ENCODE data around the gene RRN3. TPM values are rescaled to one million over a fixed set of nuclear protein-coding genes. Genes with fewer than 3 reads are reported as not detected.
"Not testable (repeated sequence)": the region's sequence is repeated elsewhere in the genome, so short reads cannot be mapped to it uniquely, and the experiment has no call there.

RRN3 gene
- total RNA-seq, 5 donors from 2014 or later (not counting 1 experiment from before 2014, with no cell fraction given), result 26.5 to 38.0 (median 37.3) TPM

- H3K27me3 Mint-ChIP-seq; POLR2A ChIA-PET; H3K9me3 Mint-ChIP-seq; H3K27me3 ChIP-seq (replicated peaks in 1 of 2; ENCODE audit: control insufficient read depth in 2 of 2, extremely low read depth in 1 of 2, insufficient read depth in 2 of 2, low read length in 1 of 2); CTCF ChIA-PET; H3K4me3 ChIP-seq (ENCODE audit: control insufficient read depth in 1 of 2, extremely low read depth in 1 of 2, low read length in 1 of 2); H3K4me1 ChIP-seq (ENCODE audit: control insufficient read depth in 1 of 2, extremely low read depth in 1 of 2, insufficient read depth in 2 of 2, low read length in 2 of 2); DNase-seq; H3K9me3 ChIP-seq; ATAC-seq (replicated peaks in 1 of 4); H3K27ac ChIP-seq (ENCODE audit: low read length); H3K4me3 Mint-ChIP-seq: not testable (repeated sequence)
- Mint-ChIP-seq H3K36me3 (peaks cover 54% of the 10 kb centered on the region), H3K27ac (peak overlapping the region; percentile 24 to 44), H3K4me1 (peaks cover 12 to 24% (median 15%) of the 10 kb centered on the region in 3 donors)
- WGBS (ENCODE audit: insufficient coverage), result 93% methylated on average over 11 of the region's 13 CpGs
- peaks cover 0 to 51% of the 10 kb centered on the region in 2 donors for H3K36me3 ChIP-seq (ENCODE audit: control insufficient read depth in 2 of 2, extremely low read depth in 1 of 2, insufficient read depth in 1 of 2, low read length in 1 of 2)
Measured at GRCh38 chr16:15023381-15024077, 70.5 kb downstream of the RRN3 start.

DNA sequence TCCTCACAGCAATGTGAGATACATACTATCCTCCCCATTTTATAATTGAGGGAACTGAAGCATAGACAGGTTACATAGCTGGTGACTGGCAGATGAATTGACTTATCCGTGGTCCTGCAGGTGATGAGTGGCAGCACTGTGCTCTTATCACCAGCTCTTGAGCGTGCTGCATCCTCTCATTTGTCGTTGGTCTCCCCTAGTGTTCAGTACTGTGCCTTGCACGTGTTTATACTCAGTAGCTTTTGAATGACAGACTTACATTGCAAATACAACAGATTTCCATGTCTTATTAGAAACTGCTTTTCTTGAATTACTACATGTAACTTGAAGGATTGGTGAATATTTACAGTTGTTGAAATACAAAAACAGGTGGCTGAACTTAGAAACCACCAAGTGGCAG is 71.9 kb downstream of the RRN3 start:
- H3K4me1 ChIP-seq (ENCODE audit: control insufficient read depth in 1 of 2, extremely low read depth in 1 of 2, insufficient read depth in 2 of 2, low read length in 2 of 2); H3K4me3 Mint-ChIP-seq; H3K27me3 Mint-ChIP-seq; H3K9me3 Mint-ChIP-seq; H3K9me3 ChIP-seq; H3K27me3 ChIP-seq (replicated peaks in 1 of 2; ENCODE audit: control insufficient read depth in 2 of 2, extremely low read depth in 1 of 2, insufficient read depth in 2 of 2, low read length in 1 of 2); H3K27ac ChIP-seq (ENCODE audit: low read length); H3K4me3 ChIP-seq (ENCODE audit: control insufficient read depth in 1 of 2, extremely low read depth in 1 of 2, low read length in 1 of 2): not testable (repeated sequence)
- CTCF ChIA-PET, result interaction anchor here in 1 of 2 donors (0.6 to 1.0 kb wide), 3 partner anchors 29 to 47 kb away, joined by 3 read pairs; partner anchors contain the start of gene PDXDC1
- H3K4me1 Mint-ChIP-seq, result peaks cover 12 to 25% (median 16%) of the 10 kb centered on the region in 3 donors
- DNase-seq (peak; percentile 35 to 92 (median 72)), ATAC-seq (replicated peaks in 1 of 4) (peak; percentile 99 to 100 (median 100))
- H3K36me3 Mint-ChIP-seq, result peaks cover 51% of the 10 kb centered on the region
- POLR2A ChIA-PET, result interaction anchor here in 1 of 2 donors (0.6 kb wide), 1 partner anchor 351 kb away, joined by 3 read pairs; no protein-coding TSS in a partner anchor
- 16% methylated on average over 3 of the region's 4 CpGs for WGBS (ENCODE audit: insufficient coverage)
- peaks cover 5 to 48% of the 10 kb centered on the region in 2 donors for H3K36me3 ChIP-seq (ENCODE audit: control insufficient read depth in 2 of 2, extremely low read depth in 1 of 2, insufficient read depth in 1 of 2, low read length in 1 of 2)
- H3K27ac Mint-ChIP-seq, result peak overlapping the region; percentile 3 to 11

- peaks cover 12 to 30% (median 21%) of the 10 kb centered on the region in 3 donors for H3K4me1 Mint-ChIP-seq
- H3K4me1 ChIP-seq (ENCODE audit: control insufficient read depth in 1 of 2, extremely low read depth in 1 of 2, insufficient read depth in 2 of 2, low read length in 2 of 2); H3K4me3 Mint-ChIP-seq; H3K27ac ChIP-seq (ENCODE audit: low read length); H3K27me3 Mint-ChIP-seq; DNase-seq; H3K9me3 Mint-ChIP-seq; H3K4me3 ChIP-seq (ENCODE audit: control insufficient read depth in 1 of 2, extremely low read depth in 1 of 2, low read length in 1 of 2); H3K27me3 ChIP-seq (replicated peaks in 1 of 2; ENCODE audit: control insufficient read depth in 2 of 2, extremely low read depth in 1 of 2, insufficient read depth in 2 of 2, low read length in 1 of 2); ATAC-seq (replicated peaks in 1 of 4); H3K9me3 ChIP-seq; POLR2A ChIA-PET: not testable (repeated sequence)
- 94% methylated on average over 7 of the region's 7 CpGs for WGBS (ENCODE audit: insufficient coverage)
- CTCF ChIA-PET, result interaction anchor here in 1 of 2 donors (1.0 kb wide), 1 partner anchor 46 kb away, joined by 3 read pairs; the partner anchor contains the start of gene PDXDC1
- H3K36me3 Mint-ChIP-seq, result peaks cover 53% of the 10 kb centered on the region
- peaks cover 5 to 47% of the 10 kb centered on the region in 2 donors for H3K36me3 ChIP-seq (ENCODE audit: control insufficient read depth in 2 of 2, extremely low read depth in 1 of 2, insufficient read depth in 1 of 2, low read length in 1 of 2)
- H3K27ac Mint-ChIP-seq, result peak overlapping the region; percentile 3 to 9
Measured at GRCh38 chr16:15021429-15021828, 72.6 kb downstream of the RRN3 start.

DNA sequence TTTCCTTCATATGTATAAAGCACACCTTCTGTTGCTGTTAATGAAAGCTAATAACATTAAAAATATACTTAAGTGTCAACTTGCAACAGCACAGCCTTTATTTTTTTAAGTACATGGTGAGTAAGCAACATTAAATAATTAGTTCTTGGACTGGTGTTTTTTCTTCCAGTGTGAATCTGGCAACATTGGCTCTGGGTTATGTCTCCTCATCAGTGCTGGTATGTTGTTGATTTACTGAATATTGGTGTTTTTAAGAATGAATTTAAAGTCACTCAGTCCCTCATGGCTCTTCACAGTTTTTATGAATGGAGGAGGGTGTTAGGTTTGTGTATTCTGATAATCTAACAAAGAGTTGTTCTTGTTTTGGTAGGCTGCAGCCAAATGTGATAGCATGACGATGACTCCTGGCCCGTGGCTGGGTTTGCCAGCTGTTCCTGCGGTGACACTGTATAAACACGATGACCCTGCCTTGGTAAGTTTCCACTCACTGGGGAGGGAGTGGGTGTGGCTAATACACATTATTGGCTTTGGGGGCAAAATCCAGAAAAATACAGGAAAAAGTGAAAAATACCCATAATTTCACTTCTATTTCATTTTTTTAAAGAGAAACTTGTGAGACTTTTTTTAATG is 77.0 kb downstream of the RRN3 start:
- CTCF ChIA-PET; H3K4me3 Mint-ChIP-seq; DNase-seq; H3K27ac ChIP-seq (ENCODE audit: low read length); H3K27me3 ChIP-seq (replicated peaks in 1 of 2; ENCODE audit: control insufficient read depth in 2 of 2, extremely low read depth in 1 of 2, insufficient read depth in 2 of 2, low read length in 1 of 2); H3K4me3 ChIP-seq (ENCODE audit: control insufficient read depth in 1 of 2, extremely low read depth in 1 of 2, low read length in 1 of 2); H3K27me3 Mint-ChIP-seq; H3K9me3 ChIP-seq; ATAC-seq (replicated peaks in 1 of 4); H3K9me3 Mint-ChIP-seq; POLR2A ChIA-PET: not testable (repeated sequence)
- WGBS (ENCODE audit: insufficient coverage), result no CpG with 5 or more reads among the region's 4 CpGs
- peaks cover 27% of the 10 kb centered on the region for H3K36me3 Mint-ChIP-seq
- H3K27ac Mint-ChIP-seq, result peak overlapping the region; percentile 70 to 83
- Histone ChIP-seq H3K4me1 (ENCODE audit: control insufficient read depth in 1 of 2, extremely low read depth in 1 of 2, insufficient read depth in 2 of 2, low read length in 2 of 2) (peaks cover 2 to 33% of the 10 kb centered on the region in 2 experiments), H3K36me3 (ENCODE audit: control insufficient read depth in 2 of 2, extremely low read depth in 1 of 2, insufficient read depth in 1 of 2, low read length in 1 of 2) (peaks cover 5 to 26% of the 10 kb centered on the region in 2 donors)
- H3K4me1 Mint-ChIP-seq, result peaks cover 31 to 51% (median 48%) of the 10 kb centered on the region in 3 donors

DNA sequence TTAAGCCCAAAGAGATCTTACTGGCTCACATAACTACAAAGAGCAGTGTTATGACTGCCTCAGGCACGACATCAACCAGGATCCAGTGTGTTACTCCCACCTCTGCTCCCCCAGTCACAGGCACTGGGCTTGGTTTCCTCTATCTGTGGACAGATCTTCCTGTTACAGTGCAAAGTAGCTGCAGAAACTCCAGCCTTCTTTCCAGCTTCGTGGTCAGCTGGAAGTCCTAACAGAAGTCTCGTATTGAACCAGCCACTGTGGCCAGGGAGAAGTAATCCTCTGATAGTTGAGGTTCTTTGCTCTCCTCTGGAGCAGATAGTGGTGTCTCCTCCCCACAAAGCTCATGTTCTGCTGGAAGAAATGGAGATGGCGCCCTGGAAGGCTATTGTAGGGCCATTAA is 77.7 kb downstream of the RRN3 start:
- Mint-ChIP-seq H3K27ac (peak overlapping the region; percentile 65 to 70), H3K36me3 (peaks cover 33% of the 10 kb centered on the region), H3K4me1 (peaks cover 31 to 49% (median 46%) of the 10 kb centered on the region in 3 donors)
- CTCF ChIA-PET; POLR2A ChIA-PET; H3K27ac ChIP-seq (ENCODE audit: low read length); H3K9me3 ChIP-seq; DNase-seq; H3K27me3 Mint-ChIP-seq; H3K4me3 Mint-ChIP-seq; H3K4me3 ChIP-seq (ENCODE audit: control insufficient read depth in 1 of 2, extremely low read depth in 1 of 2, low read length in 1 of 2); ATAC-seq (replicated peaks in 1 of 4); H3K27me3 ChIP-seq (replicated peaks in 1 of 2; ENCODE audit: control insufficient read depth in 2 of 2, extremely low read depth in 1 of 2, insufficient read depth in 2 of 2, low read length in 1 of 2); H3K9me3 Mint-ChIP-seq: not testable (repeated sequence)
- Histone ChIP-seq H3K36me3 (ENCODE audit: control insufficient read depth in 2 of 2, extremely low read depth in 1 of 2, insufficient read depth in 1 of 2, low read length in 1 of 2) (peaks cover 5 to 22% of the 10 kb centered on the region in 2 donors), H3K4me1 (ENCODE audit: control insufficient read depth in 1 of 2, extremely low read depth in 1 of 2, insufficient read depth in 2 of 2, low read length in 2 of 2) (peaks cover 2 to 30% of the 10 kb centered on the region in 2 experiments)
- WGBS (ENCODE audit: insufficient coverage), result 100% methylated on average over 2 of the region's 4 CpGs

DNA sequence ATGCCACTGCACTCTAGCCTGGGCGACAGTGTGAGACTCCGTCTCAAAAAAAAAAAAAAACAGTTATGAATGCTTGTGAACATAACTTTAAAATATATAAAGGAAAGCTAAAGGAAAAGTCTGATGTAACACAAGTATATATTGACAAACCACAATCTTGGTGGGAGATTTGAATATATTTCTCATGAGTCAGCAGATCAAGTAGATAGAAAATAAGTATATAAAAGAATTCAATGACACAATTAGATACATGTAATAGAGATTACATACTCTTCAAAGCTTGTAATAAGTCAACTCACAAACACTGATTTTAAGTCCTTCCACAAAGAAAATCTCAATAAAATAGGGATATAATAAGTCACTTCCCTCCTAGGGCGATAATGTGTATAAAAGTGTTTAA is 78.4 kb downstream of the RRN3 start:
- no CpG with 5 or more reads among the region's 3 CpGs for WGBS (ENCODE audit: insufficient coverage)
- CTCF ChIA-PET; H3K27me3 ChIP-seq (replicated peaks in 1 of 2; ENCODE audit: control insufficient read depth in 2 of 2, extremely low read depth in 1 of 2, insufficient read depth in 2 of 2, low read length in 1 of 2); H3K4me3 Mint-ChIP-seq; POLR2A ChIA-PET; H3K9me3 ChIP-seq; H3K27me3 Mint-ChIP-seq; ATAC-seq (replicated peaks in 1 of 4); H3K9me3 Mint-ChIP-seq; H3K4me3 ChIP-seq (ENCODE audit: control insufficient read depth in 1 of 2, extremely low read depth in 1 of 2, low read length in 1 of 2); H3K27ac ChIP-seq (ENCODE audit: low read length); DNase-seq: not testable (repeated sequence)
- Mint-ChIP-seq H3K27ac (peak overlapping the region in 1 of 2 donors; percentile 70), H3K4me1 (peaks cover 37 to 51% (median 51%) of the 10 kb centered on the region in 3 donors), H3K36me3 (peaks cover 39% of the 10 kb centered on the region)
- Histone ChIP-seq H3K4me1 (ENCODE audit: control insufficient read depth in 1 of 2, extremely low read depth in 1 of 2, insufficient read depth in 2 of 2, low read length in 2 of 2) (peaks cover 2 to 30% of the 10 kb centered on the region in 2 experiments), H3K36me3 (ENCODE audit: control insufficient read depth in 2 of 2, extremely low read depth in 1 of 2, insufficient read depth in 1 of 2, low read length in 1 of 2) (peaks cover 5 to 25% of the 10 kb centered on the region in 2 donors)
